Subcutaneous abdominal adipose tissue (tissue), 5 donors: ENCODE measurements around the gene AXIN2.

Experiments used
- H3K27ac ChIP-seq: one replicate; pipeline ENCODE4 v1.7.0; 2013; ENCODE audit warnings: low read depth, mild to moderate bottlenecking, inconsistent platforms, low read length, moderate library complexity
- H3K27me3 ChIP-seq, 5 donors: one replicate each; pipeline ENCODE4 v1.7.0; 2013; ENCODE audit warnings: low read length in 5 of 5, inconsistent platforms in 1 of 5; ENCODE audit not compliant: control insufficient read depth in 5 of 5, insufficient read depth in 4 of 5
- H3K36me3 ChIP-seq, 5 donors: one replicate each; pipeline ENCODE4 v1.7.0; 2013; ENCODE audit warnings: low read length in 5 of 5; ENCODE audit not compliant: control insufficient read depth in 5 of 5, insufficient read depth in 5 of 5
- H3K4me1 ChIP-seq, 5 donors: one replicate each; pipeline ENCODE4 v1.7.0; 2013; ENCODE audit warnings: low read length in 5 of 5, mild to moderate bottlenecking in 3 of 5, moderate library complexity in 1 of 5; ENCODE audit not compliant: control insufficient read depth in 5 of 5, insufficient read depth in 5 of 5
- H3K4me3 ChIP-seq, 5 donors: one replicate each; pipeline ENCODE4 v1.7.0; 2013; ENCODE audit warnings: low read length in 5 of 5, low read depth in 1 of 5
- H3K9ac ChIP-seq, 5 donors: one replicate each; pipeline ENCODE4 v1.7.0; 2013; ENCODE audit warnings: low read length in 5 of 5, mild to moderate bottlenecking in 4 of 5, moderate library complexity in 3 of 5
- H3K9me3 ChIP-seq, 5 donors: one replicate each; pipeline ENCODE4 v1.7.0; 2013; ENCODE audit warnings: low read length in 5 of 5; ENCODE audit not compliant: control insufficient read depth in 5 of 5
- donor health status: healthy.
- donor health status: healthy.
- donor health status: healthy.
- donor health status: healthy.
- donor health status: healthy.

AXIN2 gene

DNA sequence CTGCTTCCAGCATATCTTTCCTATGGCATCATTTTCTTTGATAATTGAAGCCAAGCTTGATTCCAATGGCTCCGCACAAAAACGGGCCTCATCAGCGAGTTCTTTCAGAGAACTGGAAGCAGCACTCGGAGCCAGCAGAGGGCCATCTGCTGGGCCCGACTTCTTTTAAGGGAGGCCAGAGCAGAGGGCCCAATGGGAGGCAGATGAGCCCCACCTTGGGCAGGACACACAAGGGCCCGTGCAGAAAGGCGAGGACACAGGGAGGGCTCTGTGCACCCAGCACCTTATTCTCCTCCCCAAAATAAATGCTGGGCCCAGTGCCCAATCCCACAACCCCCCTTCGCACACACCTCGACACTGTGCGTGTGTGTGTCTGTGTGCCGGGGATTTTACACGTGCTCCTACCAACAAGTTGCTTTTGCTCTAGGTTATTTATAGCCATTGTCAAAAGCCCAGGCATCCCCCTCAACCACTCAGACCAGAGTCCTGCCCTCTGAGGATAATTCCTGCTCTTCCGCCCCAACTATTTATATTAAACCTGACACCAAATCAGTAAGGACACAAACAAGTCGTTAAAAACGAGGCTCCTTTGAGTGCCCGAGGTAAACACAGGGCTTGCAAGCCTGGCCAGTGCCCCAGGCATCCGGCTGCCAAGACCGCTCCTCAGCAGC lies 6.8 kb downstream of the AXIN2 start:
- no peaks in the 10 kb centered on the region for H3K27me3 ChIP-seq
- H3K9ac ChIP-seq = peak overlapping the region in 2 of 5 donors; percentile 26 to 43
- no peaks in the 10 kb centered on the region for H3K9me3 ChIP-seq
- H3K4me1 ChIP-seq = peaks cover 2 to 34% (median 31%) of the 10 kb centered on the region in 5 donors
- H3K27ac ChIP-seq = no peak overlapping the region
- peaks cover 0 to 7% (median 1%) of the 10 kb centered on the region in 5 donors for H3K36me3 ChIP-seq
- H3K4me3 ChIP-seq = peak overlapping the region in 1 of 5 donors; percentile 8

DNA sequence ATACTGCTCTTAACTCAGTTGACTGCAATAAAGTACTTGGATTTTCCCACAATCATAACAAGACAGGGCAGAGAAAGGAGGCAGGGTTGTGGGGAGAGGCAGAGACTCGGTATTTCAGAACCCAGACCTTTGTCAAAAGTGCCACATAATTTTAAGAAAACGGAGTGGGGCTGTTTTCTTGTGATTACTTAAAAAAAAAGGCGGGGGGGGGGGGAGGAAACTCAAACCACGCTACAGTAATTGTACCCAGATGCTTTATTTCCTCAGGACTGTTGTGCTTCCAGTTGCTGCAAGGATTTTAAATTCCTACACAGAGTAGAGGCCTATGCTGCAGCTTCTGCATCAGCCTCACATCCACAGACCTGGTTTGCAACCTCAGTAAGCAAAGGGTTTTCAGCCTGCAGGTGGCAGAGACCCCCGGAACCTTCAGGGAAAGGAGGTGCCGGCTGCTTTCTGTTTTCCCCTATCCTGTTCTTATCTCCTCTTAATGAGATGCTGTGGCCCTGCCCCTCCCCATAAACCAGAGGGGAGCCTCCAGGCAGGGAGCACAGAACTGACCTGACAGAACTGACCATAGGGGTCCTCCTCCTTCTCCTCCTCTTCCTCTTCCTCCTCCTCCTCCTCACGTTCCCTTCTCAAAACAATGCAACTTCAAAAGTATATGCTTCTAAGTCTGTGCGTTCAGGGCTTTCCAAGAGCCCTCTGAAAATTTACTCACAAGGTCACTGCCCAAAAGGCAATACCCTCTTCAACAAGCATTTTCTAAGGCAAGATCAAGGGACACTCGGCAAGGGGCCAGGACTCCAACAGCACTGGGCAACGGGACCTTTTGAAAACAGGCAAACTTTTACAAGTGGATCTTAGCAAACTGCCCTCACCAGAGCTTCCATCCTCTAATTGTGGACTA lies 7.5 kb downstream of the AXIN2 start:
- no peaks in the 10 kb centered on the region for H3K27me3 ChIP-seq
- peak overlapping the region in 3 of 5 donors; percentile 26 to 43 (median 27) for H3K9ac ChIP-seq
- H3K9me3 ChIP-seq = no peaks in the 10 kb centered on the region
- no peak overlapping the region for H3K27ac ChIP-seq
- no peak overlapping the region for H3K4me3 ChIP-seq
- H3K4me1 ChIP-seq = peaks cover 2 to 29% (median 25%) of the 10 kb centered on the region in 5 donors
- peaks cover 0 to 15% (median 8%) of the 10 kb centered on the region in 5 donors for H3K36me3 ChIP-seq

DNA sequence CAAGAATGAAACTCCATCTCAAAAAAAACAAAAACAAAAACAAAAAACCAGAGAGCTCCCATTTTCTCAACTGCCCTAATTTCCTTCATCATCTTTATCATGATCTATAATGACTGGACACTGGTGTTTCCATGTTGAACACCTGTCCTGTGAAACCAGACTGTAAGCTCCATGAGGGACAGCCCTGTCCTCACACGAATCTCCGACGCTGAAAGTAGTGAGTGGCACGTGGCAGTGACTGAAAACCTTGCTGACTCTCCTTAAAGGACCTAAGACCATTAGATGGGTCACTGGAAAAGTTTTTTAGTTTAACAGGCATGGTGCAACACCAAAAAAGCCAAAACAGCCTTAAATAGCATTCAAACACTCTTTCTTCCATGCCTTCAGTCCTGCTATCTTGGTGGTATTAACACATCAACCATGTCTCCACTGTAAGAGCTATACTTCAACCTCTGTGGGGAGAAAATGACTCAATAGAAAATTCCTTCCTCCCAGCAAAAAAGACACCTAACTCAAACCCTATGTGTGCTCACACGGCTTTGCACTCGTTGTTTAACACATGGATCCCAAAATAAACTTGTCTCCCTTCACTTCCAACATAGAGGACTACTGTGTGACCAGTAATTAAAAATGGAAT lies 8.3 kb downstream of the AXIN2 start:
- Histone ChIP-seq H3K36me3 (peaks cover 3 to 21% (median 14%) of the 10 kb centered on the region in 5 donors), H3K9ac (no peak overlapping the region), H3K4me1 (peaks cover 2 to 27% (median 22%) of the 10 kb centered on the region in 5 donors), H3K27ac (no peak overlapping the region), H3K9me3 (no peaks in the 10 kb centered on the region), H3K4me3 (no peak overlapping the region), H3K27me3 (no peaks in the 10 kb centered on the region)

DNA sequence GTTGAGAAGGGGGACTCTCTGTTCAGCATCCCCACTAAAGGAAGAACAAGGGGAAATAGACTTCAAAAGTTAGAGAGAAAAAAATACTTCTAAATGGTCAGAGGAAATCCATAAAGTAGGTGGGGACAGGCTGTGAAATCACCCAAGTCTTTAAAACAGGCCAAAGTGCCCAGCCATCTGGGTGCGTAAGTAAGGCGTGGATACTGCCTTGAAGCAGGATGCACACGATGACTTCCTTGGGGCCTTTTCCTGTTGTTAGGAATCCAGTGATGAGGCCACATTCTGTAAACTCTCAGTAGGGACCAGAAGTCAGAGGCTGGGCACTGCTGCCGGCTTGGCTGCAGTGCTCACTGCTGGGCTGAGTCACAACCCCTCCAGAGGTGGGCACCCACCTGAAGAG lies 9.2 kb downstream of the AXIN2 start:
- H3K9ac ChIP-seq = no peak overlapping the region

DNA sequence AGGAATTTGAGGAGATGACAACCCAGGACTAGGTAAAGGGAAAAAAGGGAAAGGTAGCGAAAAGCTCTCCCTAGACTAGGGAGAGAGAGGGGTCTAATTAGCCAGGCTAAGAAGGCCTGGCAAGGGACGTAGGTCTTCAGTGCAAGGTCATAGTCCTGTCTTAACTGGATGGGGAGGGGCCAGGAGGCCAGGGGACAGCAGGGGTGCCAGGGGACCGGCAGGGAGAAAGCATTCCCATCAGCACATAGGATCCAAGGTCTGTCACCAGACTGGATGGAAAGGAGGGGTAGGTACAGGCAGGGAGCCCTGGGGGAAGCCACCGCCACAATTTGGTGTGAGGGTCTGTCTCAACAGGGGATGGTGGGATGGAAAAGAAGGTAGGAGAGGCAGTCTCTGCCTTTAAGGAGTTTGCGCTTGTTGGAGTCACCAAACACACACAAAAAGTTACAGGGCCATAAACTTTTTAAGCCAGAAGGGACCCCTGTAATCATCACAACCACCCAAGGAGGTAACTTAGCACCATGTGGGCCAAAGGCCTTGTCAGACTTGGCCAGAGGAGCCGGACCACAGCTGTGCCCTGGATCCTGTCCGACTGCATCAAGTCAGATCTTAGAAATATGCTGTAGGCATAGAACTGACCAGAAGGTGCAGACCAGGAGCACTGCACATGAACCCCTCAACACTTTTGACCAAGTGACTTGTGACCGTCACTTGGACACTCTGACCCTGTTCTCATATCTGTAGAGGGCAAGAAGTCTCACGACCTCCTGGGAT lies 10.0 kb downstream of the AXIN2 start:
- Histone ChIP-seq H3K4me3 (no peak overlapping the region), H3K27ac (no peak overlapping the region), H3K9me3 (no peaks in the 10 kb centered on the region), H3K27me3 (no peaks in the 10 kb centered on the region), H3K36me3 (peaks cover 7 to 18% (median 16%) of the 10 kb centered on the region in 5 donors), H3K4me1 (peaks cover 2 to 40% (median 31%) of the 10 kb centered on the region in 5 donors), H3K9ac (no peak overlapping the region)

More for the DNA sequence above, 9.2 kb downstream of the AXIN2 start:
- Histone ChIP-seq H3K36me3 (peaks cover 7 to 18% (median 16%) of the 10 kb centered on the region in 5 donors), H3K27ac (no peak overlapping the region), H3K4me1 (peaks cover 2 to 33% (median 23%) of the 10 kb centered on the region in 5 donors), H3K27me3 (no peaks in the 10 kb centered on the region), H3K9me3 (no peaks in the 10 kb centered on the region), H3K4me3 (no peak overlapping the region)

GRCh38 chr17:65550758-65551157 lies 10.7 kb downstream of the AXIN2 start:
- H3K4me3 ChIP-seq = no peak overlapping the region
- H3K9me3 ChIP-seq = no peaks in the 10 kb centered on the region
- peaks cover 7 to 18% (median 16%) of the 10 kb centered on the region in 5 donors for H3K36me3 ChIP-seq
- no peak overlapping the region for H3K9ac ChIP-seq
- peaks cover 2 to 46% (median 36%) of the 10 kb centered on the region in 5 donors for H3K4me1 ChIP-seq
- H3K27ac ChIP-seq = no peak overlapping the region
- H3K27me3 ChIP-seq = no peaks in the 10 kb centered on the region

DNA sequence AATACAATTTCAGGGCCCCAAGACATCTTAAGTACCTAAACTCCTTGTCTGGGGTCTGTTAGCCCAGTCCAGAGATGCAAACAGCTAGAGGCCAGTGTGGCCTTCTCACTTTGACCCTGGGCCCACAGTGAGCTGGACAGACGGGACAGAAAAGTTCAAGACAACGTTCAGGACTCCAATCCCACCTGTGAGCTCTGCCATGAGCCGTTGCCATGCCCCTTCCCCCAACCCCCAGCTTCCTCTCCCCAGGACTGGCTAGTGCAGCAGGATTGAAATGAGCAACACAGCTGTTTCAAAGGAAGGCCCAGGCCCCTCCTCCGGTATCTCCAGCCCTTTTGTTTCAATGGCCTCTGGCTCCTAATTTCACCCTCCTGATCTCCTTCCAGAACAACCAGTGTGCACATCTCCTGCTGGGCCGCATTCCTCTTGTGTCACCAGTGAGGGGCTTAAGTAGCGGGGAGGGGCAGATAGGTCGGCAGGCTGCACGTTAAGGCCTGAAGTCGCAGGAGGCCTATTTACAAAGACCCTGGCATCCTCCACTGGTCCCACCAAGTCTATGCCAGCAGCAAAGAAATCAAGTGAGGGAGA lies 11.3 kb downstream of the AXIN2 start:
- no peaks in the 10 kb centered on the region for H3K9me3 ChIP-seq
- peaks cover 7 to 18% (median 16%) of the 10 kb centered on the region in 5 donors for H3K36me3 ChIP-seq
- H3K27me3 ChIP-seq = no peaks in the 10 kb centered on the region
- H3K4me3 ChIP-seq = no peak overlapping the region
- no peak overlapping the region for H3K27ac ChIP-seq
- peaks cover 2 to 48% (median 36%) of the 10 kb centered on the region in 5 donors for H3K4me1 ChIP-seq
- no peak overlapping the region for H3K9ac ChIP-seq

DNA sequence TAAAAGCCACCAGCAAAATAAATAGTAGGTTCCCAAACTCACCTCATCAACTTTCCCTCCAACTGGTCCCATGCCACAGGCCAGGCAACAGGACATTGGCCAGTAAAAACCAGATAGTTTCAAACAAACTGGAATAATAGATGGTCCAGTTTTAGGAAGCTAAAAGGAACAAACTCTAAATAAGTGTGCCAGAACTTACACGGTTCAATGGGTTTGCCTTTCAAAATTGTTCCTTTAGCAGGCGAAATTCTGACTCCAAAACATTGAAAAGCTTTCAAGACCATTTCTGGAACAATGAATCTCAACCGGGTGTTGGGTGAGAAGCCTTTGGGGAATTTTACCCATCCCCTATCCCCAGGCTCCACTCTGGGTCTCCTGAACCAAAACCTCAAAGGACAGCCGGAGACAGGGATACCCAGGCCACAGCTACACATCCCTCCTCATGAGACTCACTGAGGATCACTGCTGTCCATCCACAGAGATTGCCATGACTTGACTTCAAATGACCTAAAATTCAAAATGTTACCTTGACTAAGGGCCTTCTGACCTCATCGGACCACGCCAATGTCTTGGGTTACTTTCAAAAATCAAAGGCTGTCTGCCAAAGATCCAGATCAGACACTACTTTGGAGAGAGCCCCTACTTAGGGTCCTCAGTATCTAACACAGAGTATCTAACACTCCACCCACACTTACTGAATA lies 13.0 kb downstream of the AXIN2 start:
- peaks cover 2 to 48% (median 36%) of the 10 kb centered on the region in 5 donors for H3K4me1 ChIP-seq
- H3K27ac ChIP-seq = peak overlapping the region; percentile 72
- H3K9me3 ChIP-seq = no peaks in the 10 kb centered on the region
- H3K4me3 ChIP-seq = no peak overlapping the region
- no peak overlapping the region for H3K9ac ChIP-seq
- H3K36me3 ChIP-seq = peaks cover 7 to 22% (median 20%) of the 10 kb centered on the region in 5 donors
- no peaks in the 10 kb centered on the region for H3K27me3 ChIP-seq
